Natural killer cell (primary cell): ENCODE measurements around the gene EVI5. TPM values are rescaled to one million over a fixed set of nuclear protein-coding genes. Genes with fewer than 3 reads are reported as not detected.

Experiments used
- ATAC-seq, 3 donors: fragments of 150-1000 bp in 2 of 3; fragments of 200-7000 bp in 1 of 3; cut with Tn5 transposase; 1 replicate in 1 of 3; 2 replicates in 2 of 3; pipeline ENCODE4 v1.10.0; 2021; ENCODE audit warnings: mild to moderate bottlenecking in 2 of 3, moderate library complexity in 2 of 3
- DNase-seq, 2 donors: peaks; one replicate each; pipeline versions ENCODE4 v3.0.0 to v3.0.0-alpha.2; 2013 to 2021; ENCODE audit warnings: mixed read lengths in 1 of 2
- H3K27ac ChIP-seq: one replicate; pipeline ENCODE4 v1.5.1; 2013; ENCODE audit warnings: mild to moderate bottlenecking, low read length
- H3K27me3 ChIP-seq: one replicate; pipeline ENCODE4 v1.6.1; 2013; ENCODE audit warnings: low read length; ENCODE audit not compliant: control insufficient read depth, insufficient read depth
- H3K36me3 ChIP-seq: one replicate; pipeline ENCODE4 v1.6.1; 2013; ENCODE audit warnings: low read length; ENCODE audit not compliant: control insufficient read depth, insufficient read depth
- H3K4me1 ChIP-seq: one replicate; pipeline ENCODE4 v1.6.1; 2013; ENCODE audit warnings: low read length; ENCODE audit not compliant: control insufficient read depth, insufficient read depth
- H3K4me3 ChIP-seq: one replicate; pipeline ENCODE4 v1.5.1; 2013; ENCODE audit warnings: low read length
- H3K9me3 ChIP-seq: one replicate; pipeline ENCODE4 v1.6.1; 2013; ENCODE audit warnings: low read length; ENCODE audit not compliant: control insufficient read depth, insufficient read depth
- H3K27ac Mint-ChIP-seq, 2 donors: one replicate each; pipeline ENCODE4 v1.8.0; 2022; ENCODE audit warnings: mild to moderate bottlenecking in 2 of 2, mixed read lengths in 2 of 2, moderate library complexity in 1 of 2
- H3K27me3 Mint-ChIP-seq, 2 donors: one replicate each; pipeline ENCODE4 v1.8.0; 2022; ENCODE audit warnings: low read depth in 2 of 2, mixed read lengths in 2 of 2
- H3K36me3 Mint-ChIP-seq: one replicate; pipeline ENCODE4 v1.8.0; 2022; ENCODE audit warnings: mixed read lengths
- H3K4me1 Mint-ChIP-seq, 2 donors: one replicate each; pipeline ENCODE4 v1.8.0; 2022; ENCODE audit warnings: mixed read lengths in 2 of 2
- H3K4me3 Mint-ChIP-seq: one replicate; pipeline ENCODE4 v1.8.0; 2022; ENCODE audit warnings: mild to moderate bottlenecking, moderate library complexity, mixed read lengths
- H3K9me3 Mint-ChIP-seq, 2 donors: one replicate each; pipeline ENCODE4 v1.8.0; 2022; ENCODE audit warnings: mixed read lengths in 2 of 2
- CTCF ChIP-seq: fragments of 200-600 bp; IDR thresholded peaks from one replicate; pipeline ENCODE4 v1.8.0; 2022; ENCODE audit warnings: antibody characterized with exemption
- WGBS: methylation state at CpG from one replicate; pipeline ENCODE4 v1.1.7; 2013; ENCODE audit warnings: missing lambda C conversion rate; ENCODE audit not compliant: insufficient coverage; 5-methylcytosine and 5-hydroxymethylcytosine counted together
- intact Hi-C: fragments of 100-400 bp; cut with micrococcal nuclease; formaldehyde crosslinking; loops from one replicate; pipeline ENCODE4 v1.14.2; 2022
- total RNA-seq, 4 donors: library from RNA; stranded (reverse); fragments of 120-200 nt in 1 of 4; gene quantifications; one replicate each; pipeline versions ENCODE4 v1.2.3 to v1.2.4, GENCODE V29; 2013 to 2022

EVI5 gene
- total RNA-seq, 3 donors from 2014 or later (not counting 1 experiment from before 2014, with no cell fraction given), result 3.9 to 6.0 (median 5.5) TPM

- ATAC-seq, result no peak
- DNase-seq, result no peak
- H3K4me1 Mint-ChIP-seq, result no peaks in the 10 kb centered on the region
Observed at GRCh38 chr1:92768915-92769314, 16.0 kb downstream of the EVI5 start.

GRCh38 chr1:92768296-92768695, 16.6 kb downstream of the EVI5 start:
- H3K36me3 Mint-ChIP-seq, result no peaks in the 10 kb centered on the region
- whole genome bisulfite sequencing, result 91% methylated on average over 1 of the region's 2 CpGs

More at GRCh38 chr1:92768915-92769314, 16.0 kb downstream of the EVI5 start:
- H3K27ac ChIP-seq, result no peak overlapping the region
- Mint-ChIP-seq H3K9me3 (peaks cover 0 to 3% of the 10 kb centered on the region in 2 donors), H3K27me3 (peaks cover 7 to 8% of the 10 kb centered on the region in 2 donors), H3K4me3 (no peak overlapping the region), H3K36me3 (no peaks in the 10 kb centered on the region), H3K27ac (no peak overlapping the region)
- intact Hi-C loops, result no loop called here
- H3K4me1 ChIP-seq, result no peaks in the 10 kb centered on the region
- H3K36me3 ChIP-seq, result no peaks in the 10 kb centered on the region
- no peak for TF ChIP-seq CTCF
- H3K4me3 ChIP-seq, result no peak overlapping the region
- peaks cover 2% of the 10 kb centered on the region for H3K27me3 ChIP-seq
- H3K9me3 ChIP-seq, result peaks cover 3% of the 10 kb centered on the region

DNA sequence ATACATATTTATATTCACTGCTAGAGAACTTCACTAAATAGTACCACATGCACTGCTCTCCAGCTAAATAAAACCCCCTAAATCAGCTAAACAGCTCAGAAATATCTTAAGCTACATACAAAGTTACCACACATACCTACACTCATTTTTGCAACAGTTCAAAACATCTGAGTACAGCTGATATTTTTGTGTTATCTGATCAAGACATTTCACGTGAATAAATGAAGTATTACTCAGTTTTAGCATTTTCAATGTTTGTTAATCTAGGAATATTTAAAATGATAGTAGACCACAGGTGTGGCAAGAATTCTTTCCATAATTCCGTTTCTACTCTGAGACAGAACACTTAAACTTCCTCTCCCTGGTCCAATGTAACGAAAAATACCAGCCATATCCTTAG, 20.8 kb downstream of the EVI5 start:
- H3K4me1 ChIP-seq, result no peaks in the 10 kb centered on the region
- no peaks in the 10 kb centered on the region for H3K4me1 Mint-ChIP-seq
- intact Hi-C loops, result no loop called here
- no peak for TF ChIP-seq CTCF
- no peak overlapping the region for H3K27ac Mint-ChIP-seq
- peaks cover 2% of the 10 kb centered on the region for H3K27me3 ChIP-seq
- H3K36me3 ChIP-seq, result no peaks in the 10 kb centered on the region
- WGBS, result 90% methylated on average over 3 of the region's 3 CpGs
- peaks cover 4 to 7% of the 10 kb centered on the region in 2 donors for H3K27me3 Mint-ChIP-seq
- H3K4me3 ChIP-seq, result no peak overlapping the region
- peaks cover 0 to 3% of the 10 kb centered on the region in 2 donors for H3K9me3 Mint-ChIP-seq
- no peak overlapping the region for H3K4me3 Mint-ChIP-seq
- no peaks in the 10 kb centered on the region for H3K36me3 Mint-ChIP-seq
- H3K9me3 ChIP-seq, result peaks cover 3% of the 10 kb centered on the region
- DNase-seq (no peak), ATAC-seq (no peak)
- H3K27ac ChIP-seq, result no peak overlapping the region

More at GRCh38 chr1:92768296-92768695, 16.6 kb downstream of the EVI5 start:
- no peak for TF ChIP-seq CTCF
- H3K27ac ChIP-seq, result no peak overlapping the region
- ATAC-seq (no peak), DNase-seq (no peak)
- H3K4me3 ChIP-seq, result no peak overlapping the region
- H3K27me3 Mint-ChIP-seq, result peaks cover 7 to 8% of the 10 kb centered on the region in 2 donors
- intact Hi-C loops, result no loop called here
- peaks cover 2% of the 10 kb centered on the region for H3K27me3 ChIP-seq
- H3K27ac Mint-ChIP-seq, result no peak overlapping the region
- no peaks in the 10 kb centered on the region for H3K4me1 ChIP-seq
- H3K9me3 ChIP-seq, result peaks cover 3% of the 10 kb centered on the region
- no peaks in the 10 kb centered on the region for H3K4me1 Mint-ChIP-seq
- H3K4me3 Mint-ChIP-seq, result no peak overlapping the region
- no peaks in the 10 kb centered on the region for H3K36me3 ChIP-seq
- H3K9me3 Mint-ChIP-seq, result peaks cover 0 to 3% of the 10 kb centered on the region in 2 donors

DNA sequence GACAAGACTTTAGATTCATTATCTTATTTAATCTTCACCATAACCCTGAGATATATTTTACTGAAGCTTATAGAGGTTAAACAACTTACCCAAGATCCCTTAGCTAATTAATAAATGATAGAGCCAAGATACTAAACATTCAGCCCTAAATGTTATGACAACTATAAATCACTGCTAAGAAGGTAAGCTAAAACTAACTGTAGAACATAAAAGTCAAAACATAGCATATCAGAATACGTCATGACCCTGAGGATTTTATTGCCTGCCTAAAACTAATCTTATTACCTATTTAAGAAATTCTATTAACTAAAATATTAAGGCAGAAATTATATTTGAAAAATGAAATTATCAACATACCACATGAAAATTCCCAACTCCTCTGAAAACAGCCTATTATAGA, 22.6 kb downstream of the EVI5 start:
- H3K36me3 ChIP-seq, result no peaks in the 10 kb centered on the region
- Mint-ChIP-seq H3K4me1 (no peaks in the 10 kb centered on the region), H3K36me3 (no peaks in the 10 kb centered on the region), H3K27me3 (peaks cover 0 to 7% of the 10 kb centered on the region in 2 donors), H3K27ac (no peak overlapping the region), H3K4me3 (no peak overlapping the region), H3K9me3 (no peaks in the 10 kb centered on the region)
- DNase-seq (no peak), ATAC-seq (no peak)
- no peak overlapping the region for H3K27ac ChIP-seq
- H3K4me3 ChIP-seq, result no peak overlapping the region
- H3K27me3 ChIP-seq, result peaks cover 2% of the 10 kb centered on the region
- H3K9me3 ChIP-seq, result no peaks in the 10 kb centered on the region
- no peaks in the 10 kb centered on the region for H3K4me1 ChIP-seq
- 100% methylated on average over 1 of the region's 1 CpG for WGBS
- intact Hi-C loops, result no loop called here
- TF ChIP-seq CTCF, result no peak
